HL-60 (cell line): ENCODE measurements around the gene RERE.

Source experiments
- DNase-seq, 2 experiments: peaks; one replicate each; pipeline ENCODE4 v3.0.0-alpha.2; 2010 to 2020; ENCODE audit warnings: low read depth in 1 of 2, low spot score in 1 of 2
- H3K27ac ChIP-seq: fragments of 250-450 bp; sonication (Bioruptor Pico); replicated peaks from 2 replicates; pipeline ENCODE4 v1.5.1; 2020; ENCODE audit warnings: mild to moderate bottlenecking, moderate library complexity
- H3K27me3 ChIP-seq: fragments of 250-450 bp; sonication (Bioruptor Pico); 2 replicates; pipeline ENCODE4 v1.5.1; 2021; ENCODE audit warnings: mild to moderate bottlenecking, moderate library complexity; ENCODE audit not compliant: insufficient read depth, poor library complexity, severe bottlenecking
- H3K4me3 ChIP-seq: replicated peaks from 2 replicates; pipeline ENCODE4 v1.5.1; 2011; ENCODE audit warnings: mild to moderate bottlenecking, control low read depth, low read length; ENCODE audit not compliant: insufficient read depth
- CTCF ChIP-seq: IDR thresholded peaks from one replicate; pipeline ENCODE4 v1.5.1; 2011; ENCODE audit warnings: low read length, control low read depth, inconsistent platforms; ENCODE audit not compliant: insufficient read depth
- GABPA ChIP-seq: IDR thresholded peaks from 2 replicates; pipeline ENCODE4 v1.6.1; 2012; ENCODE audit warnings: low read depth
- POLR2AphosphoS5 ChIP-seq: IDR thresholded peaks from 2 replicates; pipeline ENCODE4 v1.6.1; 2012; ENCODE audit warnings: low read depth
- REST ChIP-seq: IDR thresholded peaks from 2 replicates; pipeline ENCODE4 v1.6.1; 2012; ENCODE audit warnings: low read depth; ENCODE audit not compliant: insufficient replicate concordance
- SPI1 ChIP-seq: IDR thresholded peaks from 2 replicates; pipeline ENCODE4 v1.6.1; 2012; ENCODE audit warnings: low read depth, mild to moderate bottlenecking, borderline replicate concordance

RERE gene

GRCh38 chr1:8478566-8478965, 338.9 kb downstream of the RERE start:
- TF ChIP-seq POLR2AphosphoS5 (no peak), REST (no peak), CTCF (no peak), GABPA (no peak), SPI1 (no peak)
- Histone ChIP-seq H3K27me3 (no peaks in the 10 kb centered on the region), H3K4me3 (no peak overlapping the region), H3K27ac (peak overlapping the region; percentile 59)
- no peak for DNase-seq

DNA sequence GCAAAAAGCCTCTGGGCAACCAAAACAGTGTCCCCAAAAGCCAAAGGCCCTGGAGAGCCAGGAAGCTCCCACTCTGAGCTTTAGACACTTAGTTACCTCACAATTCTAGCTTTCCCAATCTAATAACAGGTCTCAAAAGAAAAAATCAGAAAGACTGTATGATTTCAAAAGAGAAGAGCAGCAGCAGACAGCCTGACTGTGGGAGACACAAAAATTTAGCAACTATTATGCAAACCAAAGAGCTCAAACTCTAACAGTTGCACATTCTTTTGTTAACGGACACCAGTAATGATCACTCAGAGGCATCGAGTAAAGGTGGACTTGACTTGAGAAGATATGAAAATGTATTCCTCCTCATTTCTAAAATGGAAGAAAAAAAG, 339.5 kb downstream of the RERE start:
- TF ChIP-seq POLR2AphosphoS5 (no peak), SPI1 (no peak), CTCF (no peak), REST (no peak), GABPA (no peak)
- no peak overlapping the region for H3K4me3 ChIP-seq
- DNase-seq = peak in 1 of 2 experiments; percentile 37
- no peaks in the 10 kb centered on the region for H3K27me3 ChIP-seq
- peak overlapping the region; percentile 59 for H3K27ac ChIP-seq

- DNase-seq = no peak
- Histone ChIP-seq H3K4me3 (no peak overlapping the region), H3K27ac (peak overlapping the region; percentile 59; the same call in 1 of the 2 replicates), H3K27me3 (no peaks in the 10 kb centered on the region)
- TF ChIP-seq SPI1 (no peak), REST (no peak), CTCF (no peak), GABPA (no peak), POLR2AphosphoS5 (no peak)
Measured at GRCh38 chr1:8477166-8477982, 340.1 kb downstream of the RERE start.
